HepG2 (cell line): Measurements from ENCODE around the gene CPNE4. TPM values are rescaled to one million over a fixed set of nuclear protein-coding genes. Genes with fewer than 3 reads are reported as not detected.

Experiments
- GTF2F1 ChIP-seq: fragments of 150-350 bp; IDR thresholded peaks from 2 replicates; pipeline ENCODE4 v1.6.1; 2014; ENCODE audit warnings: low read length
- HIC2 ChIP-seq: sonication (generic); formaldehyde crosslinking; IDR thresholded peaks from 2 replicates; pipeline ENCODE4 v1.9.0; 2022; ENCODE audit warnings: low read depth, missing genetic modification reagents
- HMG20B ChIP-seq: conservative IDR thresholded peaks from 2 replicates; pipeline ENCODE4 v1.6.1; 2016; ENCODE audit warnings: missing genetic modification reagents, missing compliant biosample characterization
- HNF1A ChIP-seq, 2 experiments: sonication (generic) in 1 of 2; formaldehyde crosslinking in 1 of 2; IDR thresholded peaks; 2 replicates each; pipeline versions ENCODE4 v1.4.0 to v1.6.1; 2016 to 2020; ENCODE audit warnings: borderline replicate concordance in 1 of 2, low read depth in 1 of 2, mild to moderate bottlenecking in 1 of 2, missing genetic modification reagents in 1 of 2
- KMT2A ChIP-seq: sonication (generic); formaldehyde crosslinking; IDR thresholded peaks from 2 replicates; pipeline ENCODE4 v1.4.0; 2020; ENCODE audit warnings: missing genetic modification reagents
- MAF1 ChIP-seq: sonication (generic); formaldehyde crosslinking; IDR thresholded peaks from 2 replicates; pipeline ENCODE4 v1.5.0; 2020; ENCODE audit warnings: missing genetic modification reagents, borderline replicate concordance
- PLSCR1 ChIP-seq: sonication (generic); formaldehyde crosslinking; IDR thresholded peaks from 2 replicates; pipeline ENCODE4 v1.5.0; 2020; ENCODE audit warnings: missing genetic modification reagents, mild to moderate bottlenecking, borderline replicate concordance
- POGK ChIP-seq: sonication (generic); formaldehyde crosslinking; conservative IDR thresholded peaks from 2 replicates; pipeline ENCODE4 v1.8.0; 2022; ENCODE audit warnings: mild to moderate bottlenecking, moderate library complexity, missing genetic modification reagents
- POLR2A ChIP-seq, 2 experiments: IDR thresholded peaks; 2 replicates each; pipeline ENCODE4 v1.6.1; 2011; ENCODE audit warnings: low read depth in 2 of 2, low read length in 2 of 2, mild to moderate bottlenecking in 1 of 2, moderate library complexity in 1 of 2; ENCODE audit not compliant: insufficient read depth in 1 of 2
- POLR2AphosphoS2 ChIP-seq: IDR thresholded peaks from 2 replicates; pipeline ENCODE4 v1.6.1; 2011; ENCODE audit warnings: low read depth, low read length, improper control_type of control experiment
- STAG1 ChIP-seq: sonication (generic); formaldehyde crosslinking; IDR thresholded peaks from 2 replicates; pipeline ENCODE4 v1.4.0; 2020; ENCODE audit warnings: missing genetic modification reagents
- SUZ12 ChIP-seq: fragments of 150-350 bp; IDR thresholded peaks from 2 replicates; pipeline ENCODE4 v1.6.1; 2014; ENCODE audit warnings: low read depth, low read length
- TAF1 ChIP-seq: sonication (generic); formaldehyde crosslinking; IDR thresholded peaks from 2 replicates; pipeline ENCODE4 v1.4.0; 2020; ENCODE audit warnings: missing genetic modification reagents
- ZNF280B ChIP-seq: sonication (generic); formaldehyde crosslinking; IDR thresholded peaks from 2 replicates; pipeline ENCODE4 v1.5.0; 2020; ENCODE audit warnings: missing genetic modification reagents, mild to moderate bottlenecking, borderline replicate concordance
- ZNF44 ChIP-seq: sonication (generic); formaldehyde crosslinking; IDR thresholded peaks from 2 replicates; pipeline ENCODE4 v1.5.1; 2020; ENCODE audit warnings: mild to moderate bottlenecking, missing genetic modification reagents
- ZNF724P ChIP-seq: sonication (generic); formaldehyde crosslinking; IDR thresholded peaks from 2 replicates; pipeline ENCODE4 v1.8.0; 2022; ENCODE audit warnings: missing genetic modification reagents, borderline replicate concordance
- polyA plus RNA-seq, 8 experiments: library from polyadenylated mRNA; depleted of rRNA in 3 of 8; stranded (reverse) in 7 of 8; unstranded in 1 of 8; fragments of >200 nt; fragmentation: Illumina TruSeq in 4 of 8; extraction: Trizol in 4 of 8; gene quantifications; 2 replicates each; pipeline versions ENCODE4 v1.2.1 to v1.2.3, GENCODE V29; 2011 to 2016; ENCODE audit warnings: low read depth in 4 of 8, missing spikeins in 1 of 8, mixed read lengths in 1 of 8; ENCODE audit not compliant: insufficient read depth in 1 of 8
- total RNA-seq, 5 experiments: library from RNA; depleted of rRNA; stranded (reverse); fragments of >200 nt; fragmentation: Illumina TruSeq; extraction: Trizol; gene quantifications; 2 replicates each; pipeline ENCODE4 v1.2.3, GENCODE V29; 2016; ENCODE audit warnings: low read depth in 1 of 5

The CPNE4 gene
- total and polyA plus RNA-seq, 2 of the 13 experiments (the other 11 are each of a cell fraction or from before 2014, with no cell fraction given) = not detected

- TF ChIP-seq PLSCR1 (CRISPR knock-in tag) (no peak), HNF1A (IDR thresholded peaks at IDR 0.05; ENCODE audit: low read depth) (0 out of 2 replicates have a peak, but pooled peaks have one; percentile 20), HNF1A (CRISPR knock-in tag; IDR thresholded peaks at IDR 0.05; ENCODE audit: borderline replicate concordance) (peak; percentile 72; the same call in 1 of the 2 replicates), GTF2F1 (no peak), TAF1 (CRISPR knock-in tag) (peak; percentile 92), MAF1 (CRISPR knock-in tag) (peak; percentile 91; the same call in 1 of the 2 replicates), HIC2 (0 out of 2 replicates have a peak, but pooled peaks have one; percentile 17), POLR2AphosphoS2 (no peak), POLR2A (IDR thresholded peaks at IDR 0.05; ENCODE audit: insufficient read depth in 1 of 2, low read depth in 2 of 2, low read length in 2 of 2) (peak; percentile 70 to 78), STAG1 (CRISPR knock-in tag) (peak; percentile 23; the same call in 1 of the 2 replicates), ZNF44 (CRISPR knock-in tag) (peak; percentile 93), HMG20B (CRISPR knock-in tag) (peak; percentile 70; the same call in 1 of the 2 replicates), SUZ12 (no peak; the same call in 1 of the 2 replicates), ZNF724P (peak; percentile 83; the same call in 1 of the 2 replicates), ZNF280B (CRISPR knock-in tag) (peak; percentile 99), KMT2A (CRISPR knock-in tag) (peak; percentile 96), POGK (CRISPR knock-in tag) (peak; percentile 91)
Observed at GRCh38 chr3:131502530-131503319, 532.1 kb downstream of the CPNE4 start, which contains the start of gene MRPL3 (continued).
